Stimulated activated CD4-positive, alpha-beta T cell treated with anti-CD3 and anti-CD28 coated beads, Interleukin-2, amount 100 ng/mL, for 24 hours (primary cell): ENCODE measurements around the gene MUL1.

Experiments used
- DNase-seq, 2 donors: peaks; one replicate each; pipeline ENCODE4 v3.0.0-alpha.2; 2020

MUL1 gene

GRCh38 chr1:20466273-20466672 is 41.7 kb downstream of the MUL1 start:
- DNase-seq = peak; percentile 32 to 41

DNA sequence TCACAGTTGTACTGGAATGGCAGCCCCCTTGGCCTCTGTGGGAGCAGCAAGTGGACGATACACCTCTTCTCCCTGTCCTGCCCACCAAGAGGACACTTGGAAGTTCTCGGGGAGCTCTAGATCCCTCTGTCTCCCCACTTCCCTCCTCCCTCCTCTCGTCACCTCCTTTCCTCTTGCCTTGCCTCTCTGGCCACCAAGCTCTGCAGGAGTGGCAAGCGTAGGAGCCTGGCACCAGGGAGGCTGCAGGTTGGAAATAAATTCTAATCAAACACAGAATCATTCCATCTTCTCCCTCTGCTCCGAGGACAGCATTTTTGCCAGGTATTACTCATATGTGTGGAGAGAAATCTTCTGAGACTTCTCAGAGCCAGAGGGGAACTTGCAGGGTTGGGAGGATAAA is 42.8 kb downstream of the MUL1 start:
- DNase-seq = no peak

DNA sequence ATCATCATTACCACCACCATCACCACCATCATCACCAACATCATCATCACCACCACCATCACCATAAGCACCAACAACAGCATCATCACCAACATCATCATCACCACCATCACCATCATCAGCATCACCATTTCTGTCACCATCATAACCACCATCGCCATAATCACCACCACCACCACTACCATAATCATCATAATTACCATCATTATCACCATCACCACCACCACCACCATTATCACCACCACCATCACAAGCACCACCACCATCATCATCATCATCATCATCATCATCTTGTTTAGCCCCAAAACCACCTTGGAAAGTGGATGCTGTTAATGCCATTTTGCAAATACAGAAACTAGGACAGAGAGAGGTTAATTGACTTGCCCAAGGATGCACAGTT is 44.4 kb downstream of the MUL1 start:
- no peak for DNase-seq

GRCh38 chr1:20462397-20462796 is 45.6 kb downstream of the MUL1 start:
- no peak for DNase-seq

DNA sequence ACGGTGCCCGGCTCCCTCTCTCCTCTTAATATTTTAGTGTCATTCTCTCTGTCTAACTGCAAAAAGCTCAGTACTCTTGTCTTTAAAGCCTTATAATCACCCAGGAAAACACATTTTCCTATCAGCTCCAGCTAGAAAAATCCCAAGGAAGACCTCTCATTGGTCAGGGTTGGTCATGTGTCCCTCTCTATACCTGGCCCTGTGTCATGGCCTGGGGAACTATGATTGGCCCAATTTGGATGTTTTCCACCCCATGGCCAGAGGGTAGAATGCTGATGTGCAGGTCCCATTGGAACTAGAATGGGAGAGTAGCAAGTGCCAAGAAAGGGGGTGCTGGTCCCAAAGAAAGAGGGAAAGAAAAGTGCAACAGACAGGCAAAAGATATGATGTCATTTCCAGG is 49.2 kb downstream of the MUL1 start:
- DNase-seq = no peak

DNA sequence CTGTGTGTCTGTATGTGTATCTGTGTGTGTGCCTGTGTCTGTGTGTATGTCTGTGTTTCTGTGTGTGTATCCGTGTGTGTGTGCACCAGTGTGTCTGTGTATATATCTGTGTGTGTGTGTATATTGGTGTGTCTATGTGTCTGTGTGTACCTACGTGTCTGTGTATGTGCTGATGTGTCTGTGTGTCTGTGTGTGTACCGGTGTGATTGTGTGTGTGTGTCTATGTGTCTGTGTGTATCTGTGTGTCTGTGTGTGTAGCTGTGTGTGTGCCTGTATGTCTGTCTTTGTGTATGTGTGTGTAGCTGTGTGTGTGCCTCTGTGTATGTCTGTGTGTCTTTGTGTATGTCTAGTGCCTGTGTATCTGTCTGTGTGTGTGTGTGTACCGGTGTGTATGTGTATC is 53.9 kb downstream of the MUL1 start:
- no peak for DNase-seq

DNA sequence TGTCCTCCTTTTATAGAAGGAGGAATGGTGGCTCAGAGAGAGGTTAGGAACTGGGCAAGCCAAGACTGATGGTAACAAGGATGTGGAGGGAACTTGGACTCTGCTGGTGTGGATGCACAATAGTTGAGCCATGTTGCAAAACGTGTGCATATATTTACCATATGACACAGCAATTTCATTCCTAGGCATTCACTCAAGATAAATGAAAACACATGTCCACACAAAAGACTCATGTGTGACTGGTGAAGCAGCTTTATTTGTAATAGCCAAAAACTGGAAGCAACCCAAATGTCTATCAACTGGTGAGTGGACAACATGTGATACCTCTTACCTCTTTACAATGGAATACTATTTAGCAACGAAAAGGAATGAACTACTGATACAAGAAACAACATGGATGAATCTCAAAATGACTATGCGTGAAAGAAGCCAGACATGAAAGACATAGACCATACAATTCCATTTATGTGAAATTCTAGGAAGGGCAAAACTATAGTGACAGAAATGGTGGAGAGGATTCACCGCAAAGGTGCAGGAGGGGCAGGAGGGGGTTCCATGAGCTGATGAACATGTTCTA is 58.1 kb downstream of the MUL1 start:
- no peak for DNase-seq
